22Rv1 (cell line): ENCODE measurements around the gene WRAP73.

Experiments used
- ZFX ChIP-seq: fragments of 450-650 bp; IDR thresholded peaks from 2 replicates; pipeline ENCODE4 v1.6.1; 2017; ENCODE audit warnings: antibody characterized with exemption, borderline replicate concordance
- TF ChIP-seq, protein P1 (sequence below): fragments of 450-650 bp; IDR thresholded peaks from 2 replicates; pipeline ENCODE4 v1.5.1; 2017; ENCODE audit warnings: mild to moderate bottlenecking

GRCh38 chr1:3640121-3640837, 9.6 kb downstream of the WRAP73 start:
- TF ChIP-seq, protein P1, sequence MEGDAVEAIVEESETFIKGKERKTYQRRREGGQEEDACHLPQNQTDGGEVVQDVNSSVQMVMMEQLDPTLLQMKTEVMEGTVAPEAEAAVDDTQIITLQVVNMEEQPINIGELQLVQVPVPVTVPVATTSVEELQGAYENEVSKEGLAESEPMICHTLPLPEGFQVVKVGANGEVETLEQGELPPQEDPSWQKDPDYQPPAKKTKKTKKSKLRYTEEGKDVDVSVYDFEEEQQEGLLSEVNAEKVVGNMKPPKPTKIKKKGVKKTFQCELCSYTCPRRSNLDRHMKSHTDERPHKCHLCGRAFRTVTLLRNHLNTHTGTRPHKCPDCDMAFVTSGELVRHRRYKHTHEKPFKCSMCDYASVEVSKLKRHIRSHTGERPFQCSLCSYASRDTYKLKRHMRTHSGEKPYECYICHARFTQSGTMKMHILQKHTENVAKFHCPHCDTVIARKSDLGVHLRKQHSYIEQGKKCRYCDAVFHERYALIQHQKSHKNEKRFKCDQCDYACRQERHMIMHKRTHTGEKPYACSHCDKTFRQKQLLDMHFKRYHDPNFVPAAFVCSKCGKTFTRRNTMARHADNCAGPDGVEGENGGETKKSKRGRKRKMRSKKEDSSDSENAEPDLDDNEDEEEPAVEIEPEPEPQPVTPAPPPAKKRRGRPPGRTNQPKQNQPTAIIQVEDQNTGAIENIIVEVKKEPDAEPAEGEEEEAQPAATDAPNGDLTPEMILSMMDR = no peak
- no peak for TF ChIP-seq ZFX
